ENCODE results near the gene TAGAP. TPM values are rescaled to one million over a fixed set of nuclear protein-coding genes. Genes with fewer than 3 reads are reported as not detected.

TAGAP gene
- total and polyA plus RNA-seq, 9 of the 15 experiments (the other 6 are each of a cell fraction or from before 2014, with no cell fraction given), result 0.07 TPM; not detected in 8

DNA sequence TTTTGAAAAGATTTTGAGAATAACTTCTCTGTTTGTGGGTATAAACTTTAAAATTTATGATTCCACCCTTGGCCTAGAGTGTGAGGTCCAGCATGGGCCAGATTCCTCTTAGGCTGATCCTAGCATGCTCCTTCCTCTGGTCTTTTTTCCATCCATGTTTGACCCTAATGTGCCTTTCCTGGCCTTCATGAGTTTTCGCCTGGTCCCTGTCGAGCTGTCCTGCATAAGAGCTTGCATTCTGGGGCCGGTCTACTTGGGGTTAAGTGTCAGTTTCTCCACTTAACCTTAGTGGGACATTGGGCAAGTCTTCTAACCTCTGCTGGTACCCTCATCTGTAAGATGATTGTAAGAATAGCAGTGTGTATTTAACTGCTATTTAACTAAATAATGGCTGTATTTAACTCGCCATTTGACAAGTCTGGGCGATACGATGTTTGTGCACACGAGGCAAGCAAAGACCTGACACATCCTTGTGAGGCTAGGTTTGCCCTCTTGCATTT is 40.7 kb upstream of the TAGAP start (continued):
- TF ChIP-seq TSHZ1 (CRISPR knock-in tag; IDR thresholded peaks at IDR 0.05) (no peak), SPI1 (IDR thresholded peaks at IDR 0.05; ENCODE audit: borderline replicate concordance, low read depth, low read length) (no peak), ZNF512 (tag; IDR thresholded peaks at IDR 0.05) (no peak)

DNA sequence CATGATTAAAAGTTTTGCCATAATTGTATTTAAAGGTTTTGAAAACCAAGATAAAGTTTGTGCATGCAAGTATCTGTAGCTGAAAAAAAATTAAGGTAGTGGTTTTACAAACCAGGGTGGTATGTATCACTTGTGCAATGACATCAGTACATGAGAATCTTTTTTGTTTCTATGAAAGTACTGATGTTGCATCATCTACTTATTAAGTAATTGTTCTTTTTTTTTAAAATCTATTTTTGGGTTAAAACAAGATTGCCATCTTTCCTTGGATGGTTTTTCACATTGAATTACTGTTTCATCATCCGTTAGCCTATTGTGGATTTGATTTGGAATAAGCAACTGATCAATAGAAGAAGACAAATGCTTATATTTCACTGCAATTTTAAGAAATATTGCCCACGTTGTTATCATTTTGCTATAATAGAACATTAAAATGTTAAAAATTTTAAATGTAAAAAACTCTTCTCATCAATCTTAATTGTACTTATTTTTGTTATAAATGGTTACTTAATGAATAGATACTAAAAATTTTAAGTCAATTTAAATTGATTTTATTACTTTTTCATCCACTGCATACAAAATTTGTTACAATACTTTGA is 39.8 kb upstream of the TAGAP start:
- in situ Hi-C loops (cut with MboI) (no loop called here), intact Hi-C loops (cut with micrococcal nuclease) (no loop called here)
- Histone ChIP-seq H4K20me1 (replicated peaks; ENCODE audit: control insufficient read depth, insufficient read depth, low read length) (no peaks in the 10 kb centered on the region), H3K4me1 (replicated peaks in 1 of 2; ENCODE audit: control insufficient read depth in 2 of 2, insufficient read depth in 2 of 2, low read length in 2 of 2) (peaks cover 0 to 7% of the 10 kb centered on the region in 2 experiments; a peak in 1 of 5 replicates), H3K9ac (ENCODE audit: insufficient read depth in 1 of 2, low read depth in 2 of 2, low read length in 2 of 2) (no peak overlapping the region), H3K79me2 (ENCODE audit: control insufficient read depth, insufficient read depth, low read length) (no peaks in the 10 kb centered on the region), H3K4me2 (ENCODE audit: insufficient read depth, low read length) (no peak overlapping the region), H3K4me3 (no peak overlapping the region), H3K9me1 (ENCODE audit: control insufficient read depth, insufficient read depth, low read length) (no peaks in the 10 kb centered on the region), H3K36me3 (ENCODE audit: control insufficient read depth, insufficient read depth, low read length) (no peaks in the 10 kb centered on the region), H2AFZ (ENCODE audit: low read depth, low read length) (no peak overlapping the region), H3K27ac (ENCODE audit: extremely low read depth, low read depth, low read length) (no peak overlapping the region), H3K9me3 (replicated peaks; ENCODE audit: control insufficient read depth, insufficient read depth, low read depth, low read length) (no peaks in the 10 kb centered on the region), H3K27me3 (ENCODE audit: control insufficient read depth in 2 of 2, insufficient read depth in 2 of 2, low read length in 2 of 2) (peaks cover 6 to 8% of the 10 kb centered on the region in 2 experiments; a peak in 3 of 5 replicates)
- no peak for ATAC-seq
- FAIRE-seq, result no peak
- no TSS peak for BruUV-seq (replicated peaks)
- POLR2A ChIA-PET, result interaction anchor here (0.6 kb wide), 1 partner anchor 1766 kb away, joined by 3 read pairs; no protein-coding TSS in a partner anchor
- WGBS (ENCODE audit: insufficient coverage, low coverage, missing lambda C conversion rate), result 20% methylated on average over 2 of the region's 2 CpGs
- no peak for DNase-seq (ENCODE audit: extremely low read depth in 1 of 4, low spot score in 3 of 4)
- CTCF ChIA-PET (ENCODE audit: low intra/inter-chr PET ratio), result no interaction called here
- TF ChIP-seq POU5F1 (IDR thresholded peaks at IDR 0.05; ENCODE audit: borderline replicate concordance, low read depth, low read length, partially characterized antibody), result no peak
- TF ChIP-seq ZNF124 (CRISPR knock-in tag; IDR thresholded peaks at IDR 0.05), result no peak
- no peak for TF ChIP-seq SP2 (IDR thresholded peaks at IDR 0.05; ENCODE audit: extremely low read depth, low read depth, low read length, poor library complexity, severe bottlenecking)
- TF ChIP-seq DNMT1 (IDR thresholded peaks at IDR 0.05), result no peak
- no peak for TF ChIP-seq ZNF232 (CRISPR knock-in tag; IDR thresholded peaks at IDR 0.05)
- TF ChIP-seq RUNX1 (IDR thresholded peaks at IDR 0.05; ENCODE audit: low read depth), result no peak
- TF ChIP-seq MITF (IDR thresholded peaks at IDR 0.05), result no peak
- TF ChIP-seq GABPB2 (CRISPR knock-in tag; conservative IDR thresholded peaks at IDR 0.05), result no peak
- TF ChIP-seq POLR2B (IDR thresholded peaks at IDR 0.05; ENCODE audit: low read depth, partially characterized antibody), result no peak
- no peak for TF ChIP-seq COPS2 (conservative IDR thresholded peaks at IDR 0.05)
- TF ChIP-seq NR1H2 (CRISPR knock-in tag; IDR thresholded peaks at IDR 0.05), result no peak
- no peak for TF ChIP-seq ZKSCAN1 (IDR thresholded peaks at IDR 0.05; ENCODE audit: low read depth, low read length)
- TF ChIP-seq ELF2 (CRISPR knock-in tag; IDR thresholded peaks at IDR 0.05), result no peak
